Activated CD8-positive, alpha-beta T cell treated with anti-CD3 and anti-CD28 coated beads, Interleukin-2, amount 10 ng/mL, durations not matched to agents 7 days and 5 days (primary cell): ENCODE results near the gene EMP2. TPM values are rescaled to one million over a fixed set of nuclear protein-coding genes. Genes with fewer than 3 reads are reported as not detected.
"Not testable (repeated sequence)": the region's sequence is repeated elsewhere in the genome, so short reads cannot be mapped to it uniquely, and the experiment has no call there.

Experiments used
- ATAC-seq: fragments of 150-1000 bp; cut with Tn5 transposase; one replicate; pipeline ENCODE4 v1.10.0; 2021; ENCODE audit warnings: moderate library complexity
- CTCF ChIA-PET: fragments of 350-600 bp; sonication (Branson Sonifier 250); formaldehyde crosslinking; loops from one replicate; lab custom pipeline; 2021; ENCODE audit warnings: antibody characterized with exemption; lab: Charles Lee
- POLR2A ChIA-PET: fragments of 350-600 bp; sonication (Branson Sonifier 250); formaldehyde crosslinking; loops from one replicate; lab custom pipeline; 2021; ENCODE audit warnings: antibody characterized with exemption; lab: Charles Lee
- DNase-seq: peaks from one replicate; pipeline ENCODE4 v3.0.0-alpha.2; 2020
- H3K27ac Mint-ChIP-seq: one replicate; pipeline ENCODE4 v1.8.0; 2021; ENCODE audit warnings: mild to moderate bottlenecking, mixed read lengths
- H3K27me3 Mint-ChIP-seq: one replicate; pipeline ENCODE4 v1.8.0; 2021; ENCODE audit warnings: low read depth, mixed read lengths
- H3K36me3 Mint-ChIP-seq: one replicate; pipeline ENCODE4 v1.8.0; 2021; ENCODE audit warnings: low read depth, mixed read lengths
- H3K4me1 Mint-ChIP-seq: one replicate; pipeline ENCODE4 v1.8.0; 2021; ENCODE audit warnings: low read depth, mixed read lengths
- H3K4me3 Mint-ChIP-seq: one replicate; pipeline ENCODE4 v1.8.0; 2021; ENCODE audit warnings: mild to moderate bottlenecking, mixed read lengths
- H3K9me3 Mint-ChIP-seq: one replicate; pipeline ENCODE4 v1.8.0; 2022; ENCODE audit warnings: mixed read lengths; ENCODE audit not compliant: insufficient read depth
- total RNA-seq, 2 experiments: library from RNA; stranded (reverse); gene quantifications; one replicate each; pipeline ENCODE4 v1.2.3, GENCODE V29; 2021

Gene EMP2
- total RNA-seq, 2 experiments from 2014 or later: not detected

GRCh38 chr16:10505286-10505685, 75.1 kb downstream of the EMP2 start:
- not testable (repeated sequence) for H3K9me3 Mint-ChIP-seq, DNase-seq, H3K27me3 Mint-ChIP-seq, H3K4me3 Mint-ChIP-seq, ATAC-seq, H3K27ac Mint-ChIP-seq, H3K4me1 Mint-ChIP-seq, H3K36me3 Mint-ChIP-seq
- ChIA-PET POLR2A (interaction anchor here (0.6 kb wide), 1 partner anchor 133 kb away, joined by 3 read pairs; no protein-coding TSS in a partner anchor), CTCF (interaction anchor here (0.9 to 2.4 kb wide), 4 partner anchors 10 to 231 kb away, joined by 3 to 11 read pairs (median 6); no protein-coding TSS in a partner anchor)

GRCh38 chr16:10504404-10504885, 76.0 kb downstream of the EMP2 start:
- Mint-ChIP-seq H3K27me3 (peaks cover 2% of the 10 kb centered on the region), H3K9me3 (no peaks in the 10 kb centered on the region), H3K4me1 (no peaks in the 10 kb centered on the region), H3K4me3 (no peak overlapping the region), H3K27ac (no peak overlapping the region), H3K36me3 (no peaks in the 10 kb centered on the region)
- POLR2A ChIA-PET: no interaction called here
- CTCF ChIA-PET: interaction anchor here (0.7 to 2.4 kb wide), 7 partner anchors 11 to 248 kb away, joined by 3 to 11 read pairs (median 3); no protein-coding TSS in a partner anchor
- ATAC-seq (no peak), DNase-seq (no peak)

- ATAC-seq (no peak), DNase-seq (no peak)
- H3K4me1 Mint-ChIP-seq: no peaks in the 10 kb centered on the region
- no peaks in the 10 kb centered on the region for H3K36me3 Mint-ChIP-seq
- ChIA-PET CTCF (no interaction called here), POLR2A (no interaction called here)
- no peaks in the 10 kb centered on the region for H3K9me3 Mint-ChIP-seq
- H3K27me3 Mint-ChIP-seq: peaks cover 1% of the 10 kb centered on the region
- H3K27ac Mint-ChIP-seq: no peak overlapping the region
- H3K4me3 Mint-ChIP-seq: no peak overlapping the region
Measured at GRCh38 chr16:10502776-10503175, 77.6 kb downstream of the EMP2 start.

GRCh38 chr16:10501016-10501607, 79.3 kb downstream of the EMP2 start:
- H3K36me3 Mint-ChIP-seq: no peaks in the 10 kb centered on the region
- CTCF ChIA-PET: interaction anchor here (0.7 kb wide), 1 partner anchor 14 kb away, joined by 4 read pairs; no protein-coding TSS in a partner anchor

GRCh38 chr16:10500582-10500981, 79.8 kb downstream of the EMP2 start:
- Mint-ChIP-seq H3K27ac (no peak overlapping the region), H3K27me3 (no peaks in the 10 kb centered on the region), H3K4me1 (no peaks in the 10 kb centered on the region), H3K9me3 (peaks cover under 1% of the 10 kb centered on the region), H3K4me3 (no peak overlapping the region), H3K36me3 (no peaks in the 10 kb centered on the region)
- DNase-seq (no peak), ATAC-seq (no peak)
- POLR2A ChIA-PET: no interaction called here
- CTCF ChIA-PET: interaction anchor here (0.7 to 1.0 kb wide), 2 partner anchors 14 to 186 kb away, joined by 3 to 4 read pairs; no protein-coding TSS in a partner anchor

More at GRCh38 chr16:10501016-10501607, 79.3 kb downstream of the EMP2 start:
- ATAC-seq: no peak
- Mint-ChIP-seq H3K9me3 (no peaks in the 10 kb centered on the region), H3K4me1 (no peaks in the 10 kb centered on the region), H3K27me3 (no peaks in the 10 kb centered on the region), H3K4me3 (no peak overlapping the region), H3K27ac (no peak overlapping the region)
- POLR2A ChIA-PET: no interaction called here
- DNase-seq: peak; percentile 35

GRCh38 chr16:10497132-10498101, 83.0 kb downstream of the EMP2 start:
- Mint-ChIP-seq H3K4me1 (no peaks in the 10 kb centered on the region), H3K4me3 (no peak overlapping the region), H3K27ac (no peak overlapping the region), H3K27me3 (no peaks in the 10 kb centered on the region), H3K9me3 (peaks cover 5% of the 10 kb centered on the region), H3K36me3 (peaks cover 2% of the 10 kb centered on the region)
- ChIA-PET CTCF (interaction anchor here (0.9 to 1.2 kb wide), 2 partner anchors 180 to 240 kb away, joined by 3 read pairs; no protein-coding TSS in a partner anchor), POLR2A (no interaction called here)
- ATAC-seq (no peak), DNase-seq (peak; percentile 26)

- H3K27me3 Mint-ChIP-seq: no peaks in the 10 kb centered on the region
- CTCF ChIA-PET: no interaction called here
- peaks cover 2% of the 10 kb centered on the region for H3K36me3 Mint-ChIP-seq
- DNase-seq (no peak), ATAC-seq (no peak)
- H3K4me1 Mint-ChIP-seq: no peaks in the 10 kb centered on the region
- H3K27ac Mint-ChIP-seq: no peak overlapping the region
- H3K9me3 Mint-ChIP-seq: peaks cover 5% of the 10 kb centered on the region
- POLR2A ChIA-PET: no interaction called here
- H3K4me3 Mint-ChIP-seq: no peak overlapping the region
Measured at GRCh38 chr16:10495031-10495345, 85.4 kb downstream of the EMP2 start.

GRCh38 chr16:10494343-10495030, 85.9 kb downstream of the EMP2 start:
- no peaks in the 10 kb centered on the region for H3K27me3 Mint-ChIP-seq
- POLR2A ChIA-PET: no interaction called here
- H3K36me3 Mint-ChIP-seq: peaks cover 2% of the 10 kb centered on the region
- CTCF ChIA-PET: no interaction called here
- DNase-seq: no peak
- H3K27ac Mint-ChIP-seq: no peak overlapping the region
- no peak for ATAC-seq
- H3K9me3 Mint-ChIP-seq: peaks cover 5% of the 10 kb centered on the region
- no peak overlapping the region for H3K4me3 Mint-ChIP-seq
- no peaks in the 10 kb centered on the region for H3K4me1 Mint-ChIP-seq

- ATAC-seq (no peak), DNase-seq (no peak)
- Mint-ChIP-seq H3K27ac (no peak overlapping the region), H3K4me3 (no peak overlapping the region), H3K36me3 (peaks cover 2% of the 10 kb centered on the region), H3K9me3 (peaks cover 5% of the 10 kb centered on the region), H3K4me1 (no peaks in the 10 kb centered on the region), H3K27me3 (no peaks in the 10 kb centered on the region)
- ChIA-PET POLR2A (no interaction called here), CTCF (no interaction called here)
Measured at GRCh38 chr16:10493276-10493675, 87.1 kb downstream of the EMP2 start.

- Mint-ChIP-seq H3K4me1 (no peaks in the 10 kb centered on the region), H3K27ac (no peak overlapping the region), H3K9me3 (peaks cover 11% of the 10 kb centered on the region), H3K27me3 (no peaks in the 10 kb centered on the region), H3K4me3 (no peak overlapping the region), H3K36me3 (peaks cover 8% of the 10 kb centered on the region)
- ATAC-seq (no peak), DNase-seq (no peak)
- ChIA-PET CTCF (no interaction called here), POLR2A (no interaction called here)
Measured at GRCh38 chr16:10490141-10490540, 90.3 kb downstream of the EMP2 start.

GRCh38 chr16:10485698-10486382, 94.6 kb downstream of the EMP2 start:
- Mint-ChIP-seq H3K27ac (no peak overlapping the region), H3K27me3 (no peaks in the 10 kb centered on the region), H3K36me3 (peaks cover 27% of the 10 kb centered on the region), H3K9me3 (peaks cover 12% of the 10 kb centered on the region), H3K4me3 (no peak overlapping the region), H3K4me1 (no peaks in the 10 kb centered on the region)
- DNase-seq (no peak), ATAC-seq (no peak)
- POLR2A ChIA-PET: no interaction called here
- CTCF ChIA-PET: no interaction called here
